ENCODE results near the gene CPAMD8. TPM values are rescaled to one million over a fixed set of nuclear protein-coding genes. Genes with fewer than 3 reads are reported as not detected.
A peak's percentile ranks its signal among the peaks of the same experiment; 100 is the strongest.

CPAMD8 gene
- total and polyA plus RNA-seq, 2 of the 8 experiments (the other 6 are each of a cell fraction or from before 2014, with no cell fraction given), result 6.1 to 9.2 TPM

DNA sequence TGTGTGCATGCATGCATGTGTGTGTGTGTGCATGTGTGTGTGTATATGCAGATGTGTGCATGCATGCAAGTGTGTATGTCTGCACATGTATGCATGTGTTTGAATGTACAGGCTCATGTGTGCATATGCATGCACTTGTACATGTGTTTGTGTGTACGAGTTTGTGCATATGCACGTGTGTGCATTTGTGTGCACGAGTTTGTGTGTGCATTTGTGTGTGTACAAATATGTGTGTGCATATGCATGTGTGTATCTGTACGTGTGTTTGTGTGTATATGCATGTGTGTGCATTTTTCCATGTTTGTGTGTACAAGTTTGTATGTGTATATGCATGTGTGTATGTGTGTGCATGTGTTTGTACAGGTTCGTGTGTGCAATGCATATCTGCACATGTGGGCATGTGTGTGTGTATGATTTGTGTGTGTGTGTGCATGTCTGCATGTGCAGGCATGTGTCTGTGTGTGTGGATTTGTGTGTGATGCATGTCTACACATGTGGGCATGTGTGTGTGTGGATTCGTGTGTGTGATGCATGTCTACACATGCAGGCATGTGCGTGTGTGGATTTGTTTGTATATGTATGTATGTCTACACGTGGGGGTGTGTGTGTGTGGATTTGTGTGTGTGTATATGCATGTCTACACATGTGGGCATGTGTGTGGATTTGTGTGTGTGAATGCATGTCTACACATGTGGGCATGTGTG lies 80.7 kb downstream of the CPAMD8 start:
- no peak overlapping the region for H2BK120ac ChIP-seq (replicated peaks; ENCODE audit: low read depth, low read length)
- peaks cover 2% of the 10 kb centered on the region; the same call in 1 of the 2 replicates for H3K79me1 ChIP-seq (ENCODE audit: low read depth, low read length)
- H2BK12ac ChIP-seq (ENCODE audit: low read depth, low read length), result 0 out of 2 replicates have a peak overlapping the region, but pooled peaks have one; percentile 29
- no peak overlapping the region for H3K23ac ChIP-seq (ENCODE audit: insufficient read length)
- H3K4me2 ChIP-seq (ENCODE audit: insufficient read depth in 1 of 2, low read depth in 2 of 2, low read length in 2 of 2), result no peak overlapping the region
- 0 out of 2 replicates have a peak overlapping the region, but pooled peaks have one; percentile 9 for H2BK20ac ChIP-seq (ENCODE audit: low read length)
- no peak overlapping the region for H3K9ac ChIP-seq (replicated peaks in 1 of 4; ENCODE audit: extremely low read depth in 1 of 4, low read depth in 3 of 4, low read length in 3 of 4)
- no peak for TF ChIP-seq SIN3A (conservative IDR thresholded peaks at IDR 0.05 in 1 of 2, IDR thresholded peaks at IDR 0.05 in 1 of 2; ENCODE audit: low read depth in 1 of 2, low read length in 2 of 2)
- TF ChIP-seq SIRT6 (IDR thresholded peaks at IDR 0.05; ENCODE audit: low read length), result no peak
- no peak for TF ChIP-seq TAF1 (IDR thresholded peaks at IDR 0.05; ENCODE audit: low read depth, low read length)
- TF ChIP-seq TAF7 (optimal IDR thresholded peaks at IDR 0.05; ENCODE audit: borderline replicate concordance, low read depth, low read length), result no peak
- no peak for TF ChIP-seq ZNF274 (IDR thresholded peaks at IDR 0.05; ENCODE audit: borderline replicate concordance, extremely low read depth, low read length)
- no peak for TF ChIP-seq CBX5 (IDR thresholded peaks at IDR 0.05; ENCODE audit: low read depth, low read length)
- no peak for TF ChIP-seq POLR2A (IDR thresholded peaks at IDR 0.05; ENCODE audit: control extremely low read depth in 1 of 2, low read depth in 2 of 2, low read length in 2 of 2)
- TF ChIP-seq RFX5 (IDR thresholded peaks at IDR 0.05; ENCODE audit: borderline replicate concordance, low read depth, low read length), result no peak
- no peak overlapping the region for H3K18ac ChIP-seq (ENCODE audit: extremely low read depth, low read length)
- ChIA-PET POLR2A (ENCODE audit: partially characterized antibody) (no interaction called here), CTCF (ENCODE audit: partially characterized antibody) (no interaction called here)
- H4K8ac ChIP-seq (ENCODE audit: extremely low read depth, insufficient read depth, low read length), result no peak overlapping the region
- no peak overlapping the region for H2AFZ ChIP-seq (ENCODE audit: low read length)
- H3K4me1 ChIP-seq (replicated peaks in 1 of 4; ENCODE audit: control insufficient read depth in 3 of 4, insufficient read depth in 4 of 4, low read length in 3 of 4), result peaks cover 0 to 1% (median 0%) of the 10 kb centered on the region in 4 experiments; a peak in 1 of 7 replicates
- WGBS, 2 experiments (ENCODE audit: extremely low coverage in 1 of 2, insufficient coverage in 1 of 2, insufficient read length in 1 of 2, insufficient replicate concordance in 2 of 2, low coverage in 1 of 2, low lambda C conversion rate in 2 of 2, missing lambda C conversion rate in 1 of 2), result 85% methylated on average over 8 of the region's 8 CpGs; no CpG with 5 or more reads in 1 of the 2 experiments
- 0 out of 2 replicates have a peak overlapping the region, but pooled peaks have one; percentile 32 for H2BK15ac ChIP-seq (ENCODE audit: low read length)
- no peak overlapping the region for H4K5ac ChIP-seq (ENCODE audit: insufficient read length, low read depth, low read length)
- H3K27ac ChIP-seq (ENCODE audit: low read depth, low read length), result no peak overlapping the region
- no peak overlapping the region for H3K56ac ChIP-seq (replicated peaks; ENCODE audit: insufficient read length, low read depth, low read length)
- no peaks in the 10 kb centered on the region for H4K20me1 ChIP-seq (replicated peaks in 1 of 2; ENCODE audit: control insufficient read depth in 1 of 2, insufficient read depth in 2 of 2, low read length in 2 of 2)
- H3K4me3 ChIP-seq (ENCODE audit: extremely low read depth in 1 of 4, insufficient read depth in 2 of 4, low read depth in 3 of 4, low read length in 4 of 4), result no peak overlapping the region
- H3K79me2 ChIP-seq (ENCODE audit: control insufficient read depth in 1 of 2, insufficient read depth in 2 of 2, low read length in 2 of 2), result no peaks in the 10 kb centered on the region
- H3K14ac ChIP-seq (ENCODE audit: insufficient read length), result no peak overlapping the region
- no peak overlapping the region for H4K91ac ChIP-seq (replicated peaks; ENCODE audit: insufficient read length, low read length)
- FAIRE-seq (peak; percentile 55), DNase-seq (ENCODE audit: low read depth in 1 of 2, low spot score in 2 of 2) (no peak)
- H3K23me2 ChIP-seq (ENCODE audit: low read depth, low read length), result peaks cover 5% of the 10 kb centered on the region
- H3K36me3 ChIP-seq (ENCODE audit: control insufficient read depth in 2 of 4, insufficient read depth in 4 of 4, low read length in 3 of 4), result peaks cover 0 to 4% (median 0%) of the 10 kb centered on the region in 4 experiments; a peak in 2 of 8 replicates
- no peak overlapping the region for H2AK5ac ChIP-seq (ENCODE audit: low read depth, low read length)
- peak overlapping the region; percentile 53 for H3K4ac ChIP-seq (replicated peaks; ENCODE audit: insufficient read length, low read depth, low read length)
- H3K9me3 ChIP-seq (ENCODE audit: insufficient read depth in 2 of 2, low read depth in 1 of 2, low read length in 1 of 2), result no peaks in the 10 kb centered on the region
- no peaks in the 10 kb centered on the region for H3K27me3 ChIP-seq (replicated peaks in 1 of 4; ENCODE audit: control insufficient read depth in 3 of 4, extremely low read depth in 1 of 4, insufficient read depth in 3 of 4, low read length in 3 of 4)
- H2BK5ac ChIP-seq (ENCODE audit: low read depth, low read length), result peak overlapping the region; percentile 72; the same call in 1 of the 2 replicates

All from H1 (cell line).